Measurements from ENCODE around the gene GRM7.

The GRM7 gene

DNA sequence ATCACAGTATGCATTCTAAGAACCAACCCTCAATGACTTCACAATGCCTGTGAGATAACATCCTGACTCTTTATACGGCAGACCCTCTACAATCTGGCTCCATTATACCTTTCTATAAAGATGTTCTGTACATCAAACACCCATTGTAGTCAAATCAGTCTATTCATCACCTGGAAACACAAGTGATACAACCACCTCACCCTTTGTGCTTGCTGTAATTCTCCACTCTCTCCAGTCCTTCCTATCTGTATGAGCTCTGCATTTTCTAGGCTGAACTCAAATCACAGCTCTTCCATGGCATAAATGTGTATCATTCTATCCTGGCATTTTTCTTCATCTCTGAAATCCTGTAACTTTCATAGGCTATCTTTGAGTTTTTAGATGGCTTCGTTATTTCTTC, 539.4 kb downstream of the GRM7 start (continued):
- TF ChIP-seq, protein P1, sequence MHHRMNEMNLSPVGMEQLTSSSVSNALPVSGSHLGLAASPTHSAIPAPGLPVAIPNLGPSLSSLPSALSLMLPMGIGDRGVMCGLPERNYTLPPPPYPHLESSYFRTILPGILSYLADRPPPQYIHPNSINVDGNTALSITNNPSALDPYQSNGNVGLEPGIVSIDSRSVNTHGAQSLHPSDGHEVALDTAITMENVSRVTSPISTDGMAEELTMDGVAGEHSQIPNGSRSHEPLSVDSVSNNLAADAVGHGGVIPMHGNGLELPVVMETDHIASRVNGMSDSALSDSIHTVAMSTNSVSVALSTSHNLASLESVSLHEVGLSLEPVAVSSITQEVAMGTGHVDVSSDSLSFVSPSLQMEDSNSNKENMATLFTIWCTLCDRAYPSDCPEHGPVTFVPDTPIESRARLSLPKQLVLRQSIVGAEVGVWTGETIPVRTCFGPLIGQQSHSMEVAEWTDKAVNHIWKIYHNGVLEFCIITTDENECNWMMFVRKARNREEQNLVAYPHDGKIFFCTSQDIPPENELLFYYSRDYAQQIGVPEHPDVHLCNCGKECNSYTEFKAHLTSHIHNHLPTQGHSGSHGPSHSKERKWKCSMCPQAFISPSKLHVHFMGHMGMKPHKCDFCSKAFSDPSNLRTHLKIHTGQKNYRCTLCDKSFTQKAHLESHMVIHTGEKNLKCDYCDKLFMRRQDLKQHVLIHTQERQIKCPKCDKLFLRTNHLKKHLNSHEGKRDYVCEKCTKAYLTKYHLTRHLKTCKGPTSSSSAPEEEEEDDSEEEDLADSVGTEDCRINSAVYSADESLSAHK (tag by site-specific recombination; IDR thresholded peaks at IDR 0.05) = no peak
- no peak for TF ChIP-seq ZNF133 (tag by site-specific recombination; IDR thresholded peaks at IDR 0.05)
- TF ChIP-seq ZNF2 (tag by site-specific recombination; IDR thresholded peaks at IDR 0.05) = no peak

DNA sequence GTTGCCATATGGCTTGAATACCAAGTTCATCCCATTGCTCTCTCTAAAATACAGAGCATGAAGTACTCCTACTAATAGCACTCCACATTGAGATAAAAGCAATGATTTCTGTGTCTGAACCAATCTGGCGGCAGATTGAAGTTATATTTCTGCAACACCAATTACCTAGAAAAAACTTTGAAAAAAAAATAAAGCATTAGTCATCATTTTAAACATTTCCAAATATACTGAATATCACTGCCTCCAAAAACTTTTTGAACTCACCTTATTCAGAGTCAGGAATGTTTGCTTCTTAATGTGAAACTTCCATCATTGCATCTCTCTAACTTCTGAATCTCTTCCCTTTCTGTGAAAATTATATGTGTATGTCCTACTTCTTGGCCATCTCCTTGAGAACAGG, 540.5 kb downstream of the GRM7 start:
- CTCF ChIA-PET = no interaction called here
- POLR2A ChIA-PET = no interaction called here
- TF ChIP-seq ZNF292 (tag by site-specific recombination; IDR thresholded peaks at IDR 0.05; ENCODE audit: borderline replicate concordance, low read depth) (no peak), ZNF514 (tag by site-specific recombination; IDR thresholded peaks at IDR 0.05) (no peak), ZNF121 (tag by site-specific recombination; IDR thresholded peaks at IDR 0.05) (no peak), ZNF350 (tag by site-specific recombination; IDR thresholded peaks at IDR 0.05) (no peak), KLF7 (tag by site-specific recombination; IDR thresholded peaks at IDR 0.05; ENCODE audit: borderline replicate concordance) (no peak), ZNF561 (tag by site-specific recombination; IDR thresholded peaks at IDR 0.05; ENCODE audit: borderline replicate concordance) (no peak), SP3 (tag by site-specific recombination; IDR thresholded peaks at IDR 0.05) (no peak), ZNF76 (tag by site-specific recombination; IDR thresholded peaks at IDR 0.05; ENCODE audit: borderline replicate concordance, low read depth) (no peak), ZNF664 (tag by site-specific recombination; IDR thresholded peaks at IDR 0.05) (no peak), ZNF777 (tag by site-specific recombination; IDR thresholded peaks at IDR 0.05; ENCODE audit: borderline replicate concordance) (no peak), ZNF140 (tag by site-specific recombination; IDR thresholded peaks at IDR 0.05) (no peak), ZNF544 (tag by site-specific recombination; IDR thresholded peaks at IDR 0.05) (no peak)
- TF ChIP-seq, protein P2, sequence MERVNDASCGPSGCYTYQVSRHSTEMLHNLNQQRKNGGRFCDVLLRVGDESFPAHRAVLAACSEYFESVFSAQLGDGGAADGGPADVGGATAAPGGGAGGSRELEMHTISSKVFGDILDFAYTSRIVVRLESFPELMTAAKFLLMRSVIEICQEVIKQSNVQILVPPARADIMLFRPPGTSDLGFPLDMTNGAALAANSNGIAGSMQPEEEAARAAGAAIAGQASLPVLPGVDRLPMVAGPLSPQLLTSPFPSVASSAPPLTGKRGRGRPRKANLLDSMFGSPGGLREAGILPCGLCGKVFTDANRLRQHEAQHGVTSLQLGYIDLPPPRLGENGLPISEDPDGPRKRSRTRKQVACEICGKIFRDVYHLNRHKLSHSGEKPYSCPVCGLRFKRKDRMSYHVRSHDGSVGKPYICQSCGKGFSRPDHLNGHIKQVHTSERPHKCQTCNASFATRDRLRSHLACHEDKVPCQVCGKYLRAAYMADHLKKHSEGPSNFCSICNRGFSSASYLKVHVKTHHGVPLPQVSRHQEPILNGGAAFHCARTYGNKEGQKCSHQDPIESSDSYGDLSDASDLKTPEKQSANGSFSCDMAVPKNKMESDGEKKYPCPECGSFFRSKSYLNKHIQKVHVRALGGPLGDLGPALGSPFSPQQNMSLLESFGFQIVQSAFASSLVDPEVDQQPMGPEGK (tag by site-specific recombination; IDR thresholded peaks at IDR 0.05) = no peak

DNA sequence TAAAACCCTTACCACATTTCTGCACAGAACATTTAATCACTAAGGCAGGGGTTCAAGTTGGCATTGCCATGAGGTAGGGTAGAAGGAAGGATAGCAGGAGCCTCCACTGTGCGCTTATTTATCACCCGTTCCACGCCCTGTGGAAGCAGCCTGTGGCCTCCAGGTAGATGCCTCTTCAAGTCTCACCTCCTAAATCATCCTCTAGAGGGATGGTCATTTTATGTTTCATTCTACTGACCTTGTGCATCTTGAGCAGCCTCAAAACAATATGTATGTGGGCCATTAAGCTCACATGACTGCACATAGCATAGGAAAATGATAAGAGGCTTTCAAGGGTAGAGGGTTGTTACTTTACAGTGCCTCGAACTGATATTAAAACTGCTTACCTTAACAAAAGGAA, 546.2 kb downstream of the GRM7 start:
- CTCF ChIA-PET = no interaction called here
- H3K9me3 ChIP-seq (ENCODE audit: control insufficient read depth, insufficient read depth, low read depth, low read length) = no peaks in the 10 kb centered on the region
- POLR2A ChIA-PET = no interaction called here
- no peak overlapping the region for H3K4me3 ChIP-seq (ENCODE audit: low read depth, low read length)
- no peaks in the 10 kb centered on the region for H3K4me1 ChIP-seq (ENCODE audit: control insufficient read depth, insufficient read depth, low read length)
- no peak overlapping the region for H3K27ac ChIP-seq (ENCODE audit: extremely low read depth, low read depth, low read length)
- TF ChIP-seq ZNF501 (tag by site-specific recombination; IDR thresholded peaks at IDR 0.05) = no peak
- TF ChIP-seq ZNF776 (tag by site-specific recombination; IDR thresholded peaks at IDR 0.05; ENCODE audit: borderline replicate concordance) = no peak
- no peak for TF ChIP-seq ZNF473 (tag by site-specific recombination; IDR thresholded peaks at IDR 0.05)
- TF ChIP-seq ZNF391 (tag by site-specific recombination; IDR thresholded peaks at IDR 0.05; ENCODE audit: borderline replicate concordance, low read depth) = no peak
- no peak for TF ChIP-seq ZNF132 (tag by site-specific recombination; IDR thresholded peaks at IDR 0.05; ENCODE audit: borderline replicate concordance)
- TF ChIP-seq, protein P3, sequence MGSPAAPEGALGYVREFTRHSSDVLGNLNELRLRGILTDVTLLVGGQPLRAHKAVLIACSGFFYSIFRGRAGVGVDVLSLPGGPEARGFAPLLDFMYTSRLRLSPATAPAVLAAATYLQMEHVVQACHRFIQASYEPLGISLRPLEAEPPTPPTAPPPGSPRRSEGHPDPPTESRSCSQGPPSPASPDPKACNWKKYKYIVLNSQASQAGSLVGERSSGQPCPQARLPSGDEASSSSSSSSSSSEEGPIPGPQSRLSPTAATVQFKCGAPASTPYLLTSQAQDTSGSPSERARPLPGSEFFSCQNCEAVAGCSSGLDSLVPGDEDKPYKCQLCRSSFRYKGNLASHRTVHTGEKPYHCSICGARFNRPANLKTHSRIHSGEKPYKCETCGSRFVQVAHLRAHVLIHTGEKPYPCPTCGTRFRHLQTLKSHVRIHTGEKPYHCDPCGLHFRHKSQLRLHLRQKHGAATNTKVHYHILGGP (tag by site-specific recombination; IDR thresholded peaks at IDR 0.05) = no peak
- TF ChIP-seq ZXDB (tag by site-specific recombination; IDR thresholded peaks at IDR 0.05) = no peak
- no peaks in the 10 kb centered on the region for H3K36me3 ChIP-seq (ENCODE audit: control insufficient read depth in 2 of 2, insufficient read depth in 1 of 2, low read length in 2 of 2)

More for the DNA sequence above, 540.5 kb downstream of the GRM7 start:
- Histone ChIP-seq H3K4me3 (ENCODE audit: low read depth, low read length) (no peak overlapping the region), H3K4me1 (ENCODE audit: control insufficient read depth, insufficient read depth, low read length) (no peaks in the 10 kb centered on the region), H3K36me3 (ENCODE audit: control insufficient read depth in 2 of 2, insufficient read depth in 1 of 2, low read length in 2 of 2) (no peaks in the 10 kb centered on the region), H3K9me3 (ENCODE audit: control insufficient read depth, insufficient read depth, low read depth, low read length) (no peaks in the 10 kb centered on the region), H3K27ac (ENCODE audit: extremely low read depth, low read depth, low read length) (no peak overlapping the region)
